HG03442 (cell line): ENCODE results near the gene GOLGA8A.
"Not testable (repeated sequence)": the region's sequence is repeated elsewhere in the genome, so short reads cannot be mapped to it uniquely, and the experiment has no call there.

Experiments used
- ATAC-seq: cut with Tn5 transposase; IDR thresholded peaks from one replicate; pipeline ENCODE4 v1.9.1; 2021; ENCODE audit warnings: mild to moderate bottlenecking, moderate library complexity; ENCODE audit not compliant: unreplicated experiment

Gene GOLGA8A

GRCh38 chr15:34409511-34409910 lies 28.1 kb downstream of the GOLGA8A start:
- ATAC-seq: not testable (repeated sequence)

DNA sequence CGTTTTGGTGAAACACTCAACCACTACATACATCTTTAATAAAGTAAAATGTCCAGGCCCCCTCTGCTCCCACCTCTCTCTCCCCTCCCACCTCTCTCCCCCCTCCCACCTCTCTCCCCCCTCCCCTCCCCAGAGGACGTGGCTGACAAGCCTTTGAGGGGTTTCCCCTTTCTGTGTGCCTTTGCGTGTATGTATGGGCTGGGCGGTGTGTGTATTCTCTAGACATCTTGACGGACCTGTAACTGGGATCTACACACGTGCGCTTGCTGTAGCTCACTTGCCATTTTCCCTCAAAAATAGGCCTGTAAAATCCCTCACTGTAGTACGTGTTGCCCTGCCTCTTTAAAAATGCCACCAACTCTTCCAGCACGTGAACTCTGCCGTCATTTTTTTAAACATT lies 28.6 kb downstream of the GOLGA8A start:
- not testable (repeated sequence) for ATAC-seq

- peak; percentile 68 for ATAC-seq
Observed at GRCh38 chr15:34403899-34404298, 33.7 kb downstream of the GOLGA8A start.

DNA sequence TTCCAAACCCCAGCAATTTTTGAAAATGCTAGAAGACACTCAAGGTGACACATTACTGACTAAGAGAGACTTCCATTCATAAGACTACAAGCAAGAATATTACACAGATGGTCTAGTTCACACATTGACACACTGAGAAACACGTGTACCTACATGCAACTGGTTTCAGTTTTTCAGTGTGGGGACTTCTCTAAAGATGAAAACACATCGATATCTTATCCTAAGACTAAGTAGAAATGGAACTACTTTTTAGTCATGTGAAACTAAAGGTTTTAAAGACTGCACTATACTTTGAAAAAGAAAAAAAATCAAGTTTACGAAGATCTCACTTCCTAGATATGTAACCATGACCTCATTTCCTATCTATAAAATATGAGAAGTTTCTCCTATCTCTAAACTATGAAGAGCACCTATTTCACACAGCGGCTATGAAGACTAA lies 34.4 kb downstream of the GOLGA8A start:
- ATAC-seq: not testable (repeated sequence)

- not testable (repeated sequence) for ATAC-seq
Observed at GRCh38 chr15:34397637-34398259, 39.9 kb downstream of the GOLGA8A start.

- ATAC-seq: not testable (repeated sequence)
Observed at GRCh38 chr15:34392981-34393380, 44.6 kb downstream of the GOLGA8A start.

DNA sequence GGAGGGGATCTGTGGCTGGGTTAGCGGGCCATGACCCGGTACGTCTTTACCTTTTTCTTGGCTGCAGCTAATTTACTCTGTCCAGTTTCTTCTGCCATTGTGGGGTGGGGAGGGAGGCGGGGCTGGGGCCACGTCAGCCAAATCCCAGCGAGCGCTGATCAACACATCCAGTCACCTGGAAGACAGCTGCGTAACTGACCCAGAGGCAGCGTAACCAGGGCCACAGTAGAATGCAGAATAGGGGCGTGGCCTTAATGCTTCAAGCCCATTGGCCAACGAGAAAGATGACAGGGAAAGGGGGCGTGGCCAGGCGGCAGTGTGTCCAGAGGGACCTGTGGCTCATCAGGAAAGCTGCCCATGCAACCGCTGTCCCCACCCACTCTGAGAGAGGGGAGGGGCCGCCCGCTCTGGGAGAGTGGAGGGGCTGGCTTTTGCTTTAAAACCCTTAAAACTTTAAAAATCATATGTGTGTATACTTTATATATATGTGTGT lies 48.0 kb downstream of the GOLGA8A start:
- ATAC-seq: not testable (repeated sequence)
